GM19328 (cell line): ENCODE results near the gene ZNF765.
"Not testable (repeated sequence)": the region's sequence is repeated elsewhere in the genome, so short reads cannot be mapped to it uniquely, and the experiment has no call there.

ENCODE experiments used
- ATAC-seq: cut with Tn5 transposase; IDR thresholded peaks from one replicate; pipeline ENCODE4 v1.9.1; 2021; ENCODE audit warnings: mild to moderate bottlenecking, moderate library complexity; ENCODE audit not compliant: unreplicated experiment

The ZNF765 gene

GRCh38 chr19:53475470-53475869, 80.5 kb downstream of the ZNF765 start:
- not testable (repeated sequence) for ATAC-seq
